Measurements from ENCODE around the gene CCDC187.

Gene CCDC187

GRCh38 chr9:136222166-136222905 is 81.6 kb downstream of the CCDC187 start:
- no peak for DNase-seq

DNA sequence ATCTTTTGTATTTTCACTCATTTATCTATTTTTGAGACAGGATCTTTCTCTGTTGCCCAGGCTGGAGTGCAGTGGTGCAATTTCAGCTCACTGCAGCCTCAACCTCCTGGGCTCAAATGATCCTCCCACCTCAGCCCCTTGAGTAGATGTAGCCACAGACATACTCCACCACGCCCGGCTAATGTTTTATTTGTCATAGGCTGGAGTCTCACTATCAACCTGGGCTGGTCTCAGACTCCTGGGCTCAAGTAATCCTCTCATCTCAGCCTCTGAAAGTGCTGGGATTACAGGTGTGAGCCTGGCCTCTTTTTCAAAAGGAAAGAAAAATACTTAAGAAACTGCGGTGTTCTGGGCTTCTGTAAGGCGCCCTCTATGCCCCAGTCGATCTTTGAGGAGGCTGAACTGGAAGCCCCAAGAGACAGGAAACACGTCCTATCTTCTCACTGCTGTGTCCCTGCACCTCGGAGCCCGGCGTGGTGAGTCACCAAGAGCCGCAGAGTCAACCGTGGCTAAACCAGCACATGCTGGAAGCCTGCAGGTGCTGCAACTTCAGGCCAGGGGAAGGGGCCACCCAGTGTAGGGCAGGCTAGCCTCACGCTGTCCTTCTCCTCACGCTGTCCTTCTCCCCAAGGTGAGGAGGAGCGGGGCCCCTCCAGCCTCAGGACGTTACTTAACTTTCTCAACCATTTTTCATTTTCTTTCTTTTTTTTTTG is 83.7 kb downstream of the CCDC187 start:
- no peak for DNase-seq

GRCh38 chr9:136219276-136219675 is 84.6 kb downstream of the CCDC187 start:
- no peak for DNase-seq

DNA sequence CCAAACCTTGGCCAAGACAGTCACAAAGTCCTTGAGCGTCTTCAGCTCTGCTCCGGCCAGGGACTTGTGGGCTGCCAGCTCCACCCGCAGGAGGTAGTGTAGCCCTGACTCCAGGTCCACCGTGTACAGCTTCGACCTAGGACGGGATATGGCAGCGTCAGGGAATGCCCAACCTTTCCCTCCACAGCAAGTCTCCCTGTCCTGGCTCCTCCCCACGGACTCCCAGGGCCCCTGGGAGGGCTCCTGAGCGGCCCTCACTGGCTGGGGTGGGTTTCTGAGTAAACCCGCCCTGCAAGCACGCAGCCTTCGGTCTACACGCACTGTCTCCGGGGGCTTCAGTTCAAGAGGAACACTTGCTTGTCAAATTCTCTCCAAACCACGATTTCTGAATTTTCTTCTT is 85.2 kb downstream of the CCDC187 start:
- no peak for DNase-seq

DNA sequence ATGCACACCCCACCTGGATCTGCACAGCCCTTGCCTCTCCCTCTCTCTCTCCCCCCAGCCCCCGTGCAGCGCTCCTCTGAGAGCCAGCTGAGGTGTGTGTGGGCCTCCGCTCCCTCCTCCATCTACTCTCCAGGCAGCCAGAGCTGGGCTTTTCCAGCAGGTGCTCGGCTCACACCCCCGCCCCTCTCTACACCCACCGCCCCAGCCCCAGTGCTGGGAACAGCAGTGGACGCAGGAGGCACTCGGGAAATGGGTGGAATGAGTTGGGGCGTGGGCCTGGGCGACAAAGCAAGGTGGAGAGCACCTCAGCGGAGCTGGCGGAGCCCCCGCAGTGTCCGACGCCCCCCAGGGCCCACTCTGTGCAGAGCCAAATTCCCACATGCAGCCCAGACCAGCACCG is 85.6 kb downstream of the CCDC187 start:
- no peak for DNase-seq

- no peak for DNase-seq
Observed at GRCh38 chr9:136216541-136217244, 87.2 kb downstream of the CCDC187 start.

DNA sequence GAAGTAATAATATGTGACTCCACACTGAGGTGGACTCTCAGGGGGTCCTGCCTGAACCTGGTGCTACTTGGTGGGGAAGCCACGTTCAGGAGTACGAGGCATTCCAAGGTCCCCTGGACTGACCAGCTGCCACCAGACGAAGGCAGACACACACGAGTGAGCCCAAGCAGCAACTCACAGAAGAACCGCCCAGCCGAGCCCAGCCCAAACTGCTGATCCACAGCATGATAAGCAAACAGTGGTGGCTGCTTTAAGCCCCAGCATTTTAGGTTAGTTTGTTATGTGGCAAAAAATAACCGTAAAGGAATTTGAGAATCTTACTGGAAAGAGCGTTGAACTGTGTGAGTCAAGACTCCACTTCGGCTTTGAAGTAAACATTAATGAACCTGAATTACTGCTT is 90.2 kb downstream of the CCDC187 start:
- no peak for DNase-seq

DNA sequence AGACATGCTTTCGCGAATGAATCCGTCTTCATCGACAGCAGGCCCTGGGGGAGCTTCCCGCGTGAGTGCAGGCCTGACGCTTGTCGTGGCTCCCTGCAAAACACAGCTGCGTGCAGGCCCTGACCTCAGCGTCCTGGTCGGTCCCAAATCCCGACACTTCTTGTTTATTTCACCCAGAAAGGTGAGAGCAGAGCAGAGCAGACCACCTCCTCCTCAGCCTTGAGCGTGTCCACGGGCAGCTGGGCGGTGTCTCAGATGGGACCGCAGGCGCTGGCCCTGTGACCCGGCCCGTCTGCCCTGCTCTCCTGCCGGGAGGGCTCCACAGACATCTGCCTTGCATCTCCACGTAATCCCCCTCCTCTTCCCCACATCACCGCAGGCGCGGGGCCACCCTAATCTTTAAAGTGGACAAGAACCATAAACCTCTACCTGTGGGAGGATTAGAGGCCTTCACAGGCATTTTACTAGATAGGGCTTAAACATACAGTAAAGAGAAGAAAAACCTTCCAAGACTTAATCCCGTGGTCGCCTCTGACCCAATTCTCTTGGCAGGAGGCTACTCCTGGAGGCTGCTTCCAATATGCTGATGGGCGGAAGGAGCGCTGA is 91.4 kb downstream of the CCDC187 start:
- DNase-seq: no peak

- no peak for DNase-seq
Observed at GRCh38 chr9:136211441-136212344, 92.2 kb downstream of the CCDC187 start.

DNA sequence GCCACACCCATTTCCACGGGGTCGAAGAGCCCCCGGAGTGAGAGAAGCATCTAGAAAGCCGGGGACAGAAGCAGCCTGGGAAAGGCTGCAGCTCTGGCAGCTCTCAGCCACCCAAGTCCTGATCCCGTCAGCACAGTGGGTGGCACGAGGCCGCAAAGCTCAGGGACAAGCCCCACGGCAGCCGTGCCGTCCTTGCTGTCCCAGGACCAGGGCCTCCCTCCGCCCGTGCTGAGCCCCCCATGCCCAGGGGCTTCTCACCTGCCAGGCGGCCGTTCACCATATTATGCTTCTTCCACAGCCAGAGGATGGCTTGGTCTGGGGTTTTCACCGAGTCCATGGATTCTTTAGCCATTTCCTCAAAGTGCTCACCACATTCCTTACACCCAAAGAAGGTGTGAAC is 92.9 kb downstream of the CCDC187 start:
- DNase-seq: no peak

GRCh38 chr9:136210276-136210675 is 93.6 kb downstream of the CCDC187 start:
- DNase-seq: no peak

- no peak for DNase-seq
Observed at GRCh38 chr9:136209786-136210185, 94.1 kb downstream of the CCDC187 start.

GRCh38 chr9:136209232-136209631 is 94.7 kb downstream of the CCDC187 start:
- DNase-seq: no peak

GRCh38 chr9:136208675-136209074 is 95.2 kb downstream of the CCDC187 start:
- no peak for DNase-seq

- no peak for DNase-seq
Observed at GRCh38 chr9:136207616-136208015, 96.3 kb downstream of the CCDC187 start.

DNA sequence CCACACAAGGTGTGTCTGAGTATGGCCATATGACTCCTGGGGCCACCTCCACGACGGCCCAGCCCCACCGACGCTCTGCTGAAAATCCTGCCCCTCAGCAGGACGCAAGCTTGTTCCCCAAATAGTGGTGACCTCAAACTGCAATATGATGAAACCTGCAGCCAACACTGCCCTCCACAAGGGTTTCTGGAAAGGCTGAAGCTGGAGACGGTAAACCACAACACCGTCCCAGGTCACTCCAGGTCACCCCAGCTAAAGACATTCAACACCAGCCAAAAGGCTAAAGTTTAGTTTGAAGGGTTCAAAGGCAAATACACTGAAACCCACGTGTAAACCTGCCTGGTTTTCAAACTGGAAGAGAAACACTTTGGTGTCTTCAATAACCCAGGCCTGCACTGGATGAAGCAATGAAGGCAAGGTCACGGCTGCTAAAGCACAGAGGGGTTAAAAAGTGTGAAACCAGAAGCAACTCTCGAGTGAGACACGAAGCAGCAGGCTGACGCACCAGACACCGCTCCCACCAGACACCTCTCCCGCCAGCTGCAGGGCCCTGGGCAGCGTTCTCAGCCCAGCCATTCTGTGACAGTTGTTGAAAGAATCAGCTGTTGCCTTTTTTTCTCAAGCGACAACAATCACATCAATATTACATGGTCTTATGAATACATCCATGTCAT is 97.2 kb downstream of the CCDC187 start:
- no peak for DNase-seq

GRCh38 chr9:136205707-136205992 is 98.2 kb downstream of the CCDC187 start:
- no peak for DNase-seq

DNA sequence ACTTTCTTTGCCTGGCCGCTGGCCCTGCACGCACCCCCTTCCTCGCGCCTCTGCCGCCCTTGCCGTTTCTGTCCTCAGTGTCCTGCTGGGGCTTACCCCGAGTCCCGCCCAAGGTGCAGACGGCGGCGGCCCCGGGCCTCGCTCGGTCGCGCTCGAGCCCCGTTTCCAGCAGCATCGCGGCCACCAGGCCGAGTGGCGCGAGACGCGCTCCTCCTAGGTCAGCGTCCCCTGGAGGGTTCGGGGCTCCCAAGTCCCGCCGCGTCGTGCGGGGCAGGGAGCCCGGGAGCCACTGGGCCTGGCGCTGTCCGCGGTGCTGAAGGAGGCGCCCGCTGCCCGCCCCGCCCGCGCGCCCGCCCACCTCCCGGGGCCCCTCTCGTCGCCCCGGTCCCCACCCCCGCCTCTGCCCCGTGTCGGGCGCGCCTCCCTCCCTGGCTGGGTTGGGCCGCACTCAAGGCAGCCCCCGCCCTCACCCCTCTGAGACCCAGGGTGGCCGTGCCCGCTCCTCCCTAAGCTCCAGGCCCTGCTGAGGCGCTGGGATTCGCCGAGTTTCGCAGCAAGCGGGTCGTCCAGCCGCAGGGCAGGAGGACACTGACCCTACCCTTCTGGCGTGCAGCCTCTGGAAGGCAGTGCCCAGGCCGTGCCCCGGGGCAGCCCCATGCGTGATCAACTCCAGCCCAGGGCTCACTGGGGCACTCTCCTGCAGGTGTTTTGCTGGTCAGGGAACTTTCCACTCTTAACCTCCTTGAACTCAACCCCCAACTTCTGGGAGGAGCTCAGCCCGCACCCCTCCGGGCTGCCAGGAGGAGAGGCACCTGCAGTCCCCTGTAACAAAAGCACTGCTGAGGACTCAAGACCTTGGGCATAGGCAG is 98.8 kb downstream of the CCDC187 start, which contains the start of gene LHX3:
LHX3 (minus strand) TSS at position 291 of the 869 bp plus-strand sequence; CDS start at position 175, 116 bp downstream.
- DNase-seq: no peak

DNA sequence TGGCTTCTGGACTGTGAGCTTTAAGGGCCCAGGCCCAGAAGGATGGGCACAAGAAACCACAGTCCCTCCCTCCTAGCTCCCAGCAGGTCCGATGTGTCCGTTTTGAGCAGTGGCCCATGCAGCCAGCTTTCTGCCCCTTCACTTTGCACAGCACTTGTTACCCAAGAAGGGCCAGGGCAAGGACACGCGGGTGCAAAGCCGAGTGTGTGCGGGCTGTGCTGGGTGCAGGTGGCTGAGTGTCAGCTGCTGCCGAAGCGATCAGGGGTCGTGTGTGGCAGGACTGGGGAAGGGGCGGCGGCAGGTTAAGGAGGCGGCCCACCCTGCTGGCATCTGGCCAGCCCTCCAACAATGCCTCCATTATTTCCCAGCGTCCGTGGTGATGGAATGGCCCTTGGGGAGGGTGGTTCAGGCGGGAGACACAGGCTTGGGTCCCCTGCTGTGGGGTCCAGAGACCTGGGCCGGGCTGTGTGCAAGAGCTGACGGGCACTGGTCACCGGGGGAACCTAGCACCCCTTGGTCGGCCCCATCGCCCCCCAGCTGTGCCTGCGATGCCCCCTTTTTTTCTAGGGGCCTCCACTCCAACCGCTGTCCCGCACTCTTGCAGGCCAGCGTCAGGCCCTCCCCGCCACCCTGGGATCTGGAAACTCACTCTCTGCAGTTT is 99.6 kb downstream of the CCDC187 start:
- DNase-seq: no peak

DNA sequence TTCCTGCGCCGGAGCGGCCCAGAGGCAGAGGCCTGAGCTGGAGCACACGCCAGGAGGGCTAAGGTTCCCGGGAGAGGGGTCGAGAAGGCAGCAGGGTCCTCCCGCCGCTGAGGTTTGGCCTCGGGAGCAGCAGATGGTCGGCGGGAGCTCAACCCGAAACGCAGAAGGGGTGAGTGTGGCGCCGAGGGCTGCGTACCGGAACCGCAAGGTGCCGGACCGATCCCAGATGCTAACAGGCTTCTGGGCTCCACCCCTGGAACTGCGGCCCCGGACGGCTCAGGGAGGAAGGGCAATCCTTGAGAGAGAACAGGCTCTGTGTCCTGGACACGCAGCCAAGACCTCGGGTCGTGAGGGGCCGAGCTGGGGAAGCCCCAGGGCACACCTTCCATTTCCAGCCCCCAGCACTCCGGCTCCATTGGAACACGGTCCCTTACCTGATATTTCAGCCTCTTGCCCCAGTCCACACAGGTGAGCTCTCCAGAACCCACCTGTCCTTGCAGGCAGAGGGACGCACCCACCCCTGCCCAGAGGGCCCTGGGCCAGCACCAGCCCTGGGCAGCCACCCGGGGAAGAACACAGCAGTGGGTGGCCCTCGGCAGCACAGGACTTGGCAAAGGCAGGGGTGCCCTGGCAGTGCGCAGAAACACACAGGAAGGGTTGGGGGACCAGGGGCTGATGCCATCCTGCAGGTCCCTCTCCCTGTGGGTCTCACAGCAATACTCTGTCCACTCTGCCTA is 100.3 kb downstream of the CCDC187 start:
- no peak for DNase-seq

All from NCI-H1048 (cell line).